K562 (cell line): ENCODE measurements around the gene BICD1. TPM values are rescaled to one million over a fixed set of nuclear protein-coding genes. Genes with fewer than 3 reads are reported as not detected.

Experiments
- ATF3 ChIP-seq, 2 experiments: fragments of 450-650 bp in 1 of 2; sonication (generic) in 1 of 2; formaldehyde crosslinking in 1 of 2; IDR thresholded peaks in 1 of 2; conservative IDR thresholded peaks in 1 of 2; 2 replicates each; pipeline versions ENCODE4 v1.6.1 to v1.8.1; 2016 to 2023; ENCODE audit warnings: mild to moderate bottlenecking in 2 of 2, moderate library complexity in 2 of 2, inconsistent platforms in 1 of 2, missing genetic modification reagents in 1 of 2
- CAMTA2 ChIP-seq: fragments of 250-450 bp; sonication (Bioruptor Pico); conservative IDR thresholded peaks from 2 replicates; pipeline ENCODE4 v1.5.1; 2022
- CEBPG ChIP-seq, 3 experiments: fragments of 200-800 bp in 1 of 3; sonication (Bioruptor generic) in 1 of 3; sonication (generic) in 1 of 3; formaldehyde crosslinking in 1 of 3; IDR thresholded peaks in 2 of 3; conservative IDR thresholded peaks in 1 of 3; 2 replicates each; pipeline versions ENCODE4 v1.6.1 to v1.8.0; 2016 to 2022; ENCODE audit warnings: missing compliant biosample characterization in 2 of 3, missing genetic modification characterization in 2 of 3, mild to moderate bottlenecking in 1 of 3, missing genetic modification reagents in 1 of 3
- CTBP1 ChIP-seq: fragments of 450-650 bp; IDR thresholded peaks from 2 replicates; pipeline ENCODE4 v1.6.1; 2016; ENCODE audit warnings: borderline replicate concordance
- CXXC5 ChIP-seq: fragments of 250-450 bp; sonication (Bioruptor Pico); IDR thresholded peaks from 2 replicates; pipeline ENCODE4 v1.8.0; 2022; ENCODE audit warnings: inconsistent platforms, mild to moderate bottlenecking, moderate library complexity
- FUS ChIP-seq: fragments of 200-400 bp; formaldehyde crosslinking; optimal IDR thresholded peaks from 2 replicates; pipeline ENCODE3; 2017; ENCODE audit warnings: low read depth, low read length
- ILK ChIP-seq: fragments of 450-650 bp; IDR thresholded peaks from 2 replicates; pipeline ENCODE4 v1.6.1; 2016; ENCODE audit warnings: missing genetic modification characterization, low read depth, mild to moderate bottlenecking, missing compliant biosample characterization, moderate library complexity, borderline replicate concordance
- NFIX ChIP-seq: fragments of 250-450 bp; sonication (Bioruptor Pico); IDR thresholded peaks from 2 replicates; pipeline ENCODE4 v1.4.0; 2020; ENCODE audit warnings: low read depth, mild to moderate bottlenecking, moderate library complexity
- PRPF4 ChIP-seq: fragments of 200-400 bp; formaldehyde crosslinking; IDR thresholded peaks from one replicate; pipeline ENCODE4 v1.6.1; 2017; ENCODE audit warnings: low read length, low read depth, mild to moderate bottlenecking; ENCODE audit not compliant: insufficient read depth, poor library complexity, severe bottlenecking
- SMARCA4 ChIP-seq: fragments of 450-650 bp; IDR thresholded peaks from 2 replicates; pipeline ENCODE4 v1.6.1; 2016
- SRSF1 ChIP-seq: fragments of 200-400 bp; formaldehyde crosslinking; IDR thresholded peaks from 2 replicates; pipeline ENCODE4 v1.6.1; 2017; ENCODE audit warnings: mild to moderate bottlenecking, low read depth, low read length, moderate library complexity
- TAF15 ChIP-seq: fragments of 200-400 bp; formaldehyde crosslinking; IDR thresholded peaks from 2 replicates; pipeline ENCODE4 v1.6.1; 2017; ENCODE audit warnings: mild to moderate bottlenecking, low read depth, low read length, moderate library complexity
- THAP7 ChIP-seq: fragments of 250-450 bp; sonication (Bioruptor Pico); IDR thresholded peaks from 2 replicates; pipeline ENCODE4 v1.5.0; 2021
- ZNF354B ChIP-seq: fragments of 250-450 bp; sonication (Bioruptor Pico); IDR thresholded peaks from 2 replicates; pipeline ENCODE4 v1.4.0; 2020
- ZNF507 ChIP-seq: conservative IDR thresholded peaks from 2 replicates; pipeline ENCODE4 v1.6.1; 2017; ENCODE audit warnings: missing genetic modification characterization, missing compliant biosample characterization
- polyA plus RNA-seq, 8 experiments: library from polyadenylated mRNA; depleted of rRNA in 4 of 8; stranded (reverse) in 5 of 8; unstranded in 3 of 8; fragments of >200 nt; fragmentation: Nextera tagmentation in 2 of 8; fragmentation: Illumina TruSeq in 1 of 8; extraction: Ambion mirVana in 2 of 8; extraction: Trizol in 1 of 8; gene quantifications; 2 replicates each; pipeline versions ENCODE4 v1.2.1 to v1.2.3, GENCODE V29; 2011 to 2014; ENCODE audit warnings: inconsistent platforms in 1 of 8, missing spikeins in 1 of 8
- total RNA-seq, 7 experiments: library from RNA; depleted of rRNA in 6 of 7; stranded (reverse); fragments of >200 nt in 6 of 7; fragmentation: Illumina TruSeq in 2 of 7; extraction: Trizol in 2 of 7; gene quantifications; 2 replicates each; pipeline versions ENCODE4 v1.2.1 to v1.2.3, GENCODE V29; 2011 to 2021; ENCODE audit warnings: low replicate concordance in 1 of 7
- TF ChIP-seq, protein P1 (sequence below): fragments of 200-800 bp; sonication (Bioruptor generic); IDR thresholded peaks from 2 replicates; pipeline ENCODE4 v1.6.1; 2016; ENCODE audit warnings: missing genetic modification characterization, missing compliant biosample characterization
- TF ChIP-seq, protein P2 (sequence below): fragments of 250-450 bp; sonication (Bioruptor Pico); IDR thresholded peaks from 2 replicates; pipeline ENCODE4 v1.8.0; 2021; ENCODE audit warnings: moderate library complexity, mild to moderate bottlenecking, inconsistent platforms

The BICD1 gene
- total and polyA plus RNA-seq, 9 of the 15 experiments (the other 6 are each of a cell fraction or from before 2014, with no cell fraction given), result 3.5 to 21.1 (median 12.5) TPM

GRCh38 chr12:32115404-32116104 lies 8.9 kb downstream of the BICD1 start (continued):
- TF ChIP-seq SMARCA4, result 0 out of 2 replicates have a peak, but pooled peaks have one; percentile 35
- no peak for TF ChIP-seq NFIX (CRISPR knock-in tag)
- TF ChIP-seq ILK (tag), result no peak
- TF ChIP-seq, protein P1, sequence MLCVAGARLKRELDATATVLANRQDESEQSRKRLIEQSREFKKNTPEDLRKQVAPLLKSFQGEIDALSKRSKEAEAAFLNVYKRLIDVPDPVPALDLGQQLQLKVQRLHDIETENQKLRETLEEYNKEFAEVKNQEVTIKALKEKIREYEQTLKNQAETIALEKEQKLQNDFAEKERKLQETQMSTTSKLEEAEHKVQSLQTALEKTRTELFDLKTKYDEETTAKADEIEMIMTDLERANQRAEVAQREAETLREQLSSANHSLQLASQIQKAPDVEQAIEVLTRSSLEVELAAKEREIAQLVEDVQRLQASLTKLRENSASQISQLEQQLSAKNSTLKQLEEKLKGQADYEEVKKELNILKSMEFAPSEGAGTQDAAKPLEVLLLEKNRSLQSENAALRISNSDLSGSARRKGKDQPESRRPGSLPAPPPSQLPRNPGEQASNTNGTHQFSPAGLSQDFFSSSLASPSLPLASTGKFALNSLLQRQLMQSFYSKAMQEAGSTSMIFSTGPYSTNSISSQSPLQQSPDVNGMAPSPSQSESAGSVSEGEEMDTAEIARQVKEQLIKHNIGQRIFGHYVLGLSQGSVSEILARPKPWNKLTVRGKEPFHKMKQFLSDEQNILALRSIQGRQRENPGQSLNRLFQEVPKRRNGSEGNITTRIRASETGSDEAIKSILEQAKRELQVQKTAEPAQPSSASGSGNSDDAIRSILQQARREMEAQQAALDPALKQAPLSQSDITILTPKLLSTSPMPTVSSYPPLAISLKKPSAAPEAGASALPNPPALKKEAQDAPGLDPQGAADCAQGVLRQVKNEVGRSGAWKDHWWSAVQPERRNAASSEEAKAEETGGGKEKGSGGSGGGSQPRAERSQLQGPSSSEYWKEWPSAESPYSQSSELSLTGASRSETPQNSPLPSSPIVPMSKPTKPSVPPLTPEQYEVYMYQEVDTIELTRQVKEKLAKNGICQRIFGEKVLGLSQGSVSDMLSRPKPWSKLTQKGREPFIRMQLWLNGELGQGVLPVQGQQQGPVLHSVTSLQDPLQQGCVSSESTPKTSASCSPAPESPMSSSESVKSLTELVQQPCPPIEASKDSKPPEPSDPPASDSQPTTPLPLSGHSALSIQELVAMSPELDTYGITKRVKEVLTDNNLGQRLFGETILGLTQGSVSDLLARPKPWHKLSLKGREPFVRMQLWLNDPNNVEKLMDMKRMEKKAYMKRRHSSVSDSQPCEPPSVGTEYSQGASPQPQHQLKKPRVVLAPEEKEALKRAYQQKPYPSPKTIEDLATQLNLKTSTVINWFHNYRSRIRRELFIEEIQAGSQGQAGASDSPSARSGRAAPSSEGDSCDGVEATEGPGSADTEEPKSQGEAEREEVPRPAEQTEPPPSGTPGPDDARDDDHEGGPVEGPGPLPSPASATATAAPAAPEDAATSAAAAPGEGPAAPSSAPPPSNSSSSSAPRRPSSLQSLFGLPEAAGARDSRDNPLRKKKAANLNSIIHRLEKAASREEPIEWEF (CRISPR knock-in tag), result no peak
- TF ChIP-seq PRPF4, result no peak
- no peak for TF ChIP-seq CXXC5
- no peak for TF ChIP-seq TAF15
- TF ChIP-seq ZNF354B (CRISPR knock-in tag), result no peak
- TF ChIP-seq CAMTA2 (CRISPR knock-in tag), result no peak
- peak; percentile 56; the same call in 1 of the 2 replicates for TF ChIP-seq ATF3 (IDR thresholded peaks at IDR 0.05)
- TF ChIP-seq ATF3 (CRISPR knock-in tag; conservative IDR thresholded peaks at IDR 0.05), result no peak
- TF ChIP-seq SRSF1, result no peak
- TF ChIP-seq, protein P2, sequence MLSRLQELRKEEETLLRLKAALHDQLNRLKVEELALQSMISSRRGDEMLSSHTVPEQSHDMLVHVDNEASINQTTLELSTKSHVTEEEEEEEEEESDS (CRISPR knock-in tag), result no peak
- TF ChIP-seq CEBPG (CRISPR knock-in tag; IDR thresholded peaks at IDR 0.05), result no peak
- TF ChIP-seq CEBPG (tag; conservative IDR thresholded peaks at IDR 0.05 in 1 of 2, IDR thresholded peaks at IDR 0.05 in 1 of 2), result peak; percentile 77 to 78
- no peak for TF ChIP-seq THAP7 (CRISPR knock-in tag)
- TF ChIP-seq ZNF507, result no peak
- no peak for TF ChIP-seq FUS
- TF ChIP-seq CTBP1, result peak; percentile 66; the same call in 1 of the 2 replicates
